GM21529 (cell line): ENCODE measurements around the gene PET100.

Source experiments
- ATAC-seq: cut with Tn5 transposase; IDR thresholded peaks from one replicate; pipeline ENCODE4 v1.9.1; 2021; ENCODE audit not compliant: unreplicated experiment

The PET100 gene

DNA sequence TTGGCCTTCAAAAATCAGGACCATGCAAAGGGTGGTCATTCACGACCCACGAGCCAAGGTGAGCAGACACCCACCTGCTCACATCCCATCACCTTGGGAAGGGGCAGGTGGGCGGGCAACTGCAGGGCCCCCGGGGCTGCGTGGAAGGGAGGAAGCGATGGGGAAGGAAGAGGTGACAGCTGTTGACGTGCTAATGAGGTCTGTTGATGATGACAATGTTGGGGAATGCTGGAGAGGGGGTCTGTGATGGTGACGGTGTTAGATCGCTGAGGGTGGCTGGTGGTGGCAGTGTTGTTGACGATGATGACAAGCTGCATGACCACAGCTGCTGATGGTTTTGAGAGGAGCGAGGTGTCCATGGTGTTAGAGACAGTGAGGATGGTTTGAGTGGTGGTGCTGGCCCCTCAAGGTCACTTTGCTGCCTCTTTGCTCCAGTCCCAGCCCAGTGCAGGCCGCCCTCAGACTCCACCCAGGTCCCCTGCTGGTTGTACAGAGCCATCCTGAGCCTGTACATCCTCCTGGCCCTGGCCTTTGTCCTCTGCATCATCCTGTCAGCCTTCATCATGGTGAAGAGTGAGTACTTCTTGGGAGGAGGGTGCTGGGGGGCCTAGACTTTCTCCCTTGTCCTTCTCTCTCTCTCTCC, 48.2 kb downstream of the PET100 start:
- no peak for ATAC-seq

DNA sequence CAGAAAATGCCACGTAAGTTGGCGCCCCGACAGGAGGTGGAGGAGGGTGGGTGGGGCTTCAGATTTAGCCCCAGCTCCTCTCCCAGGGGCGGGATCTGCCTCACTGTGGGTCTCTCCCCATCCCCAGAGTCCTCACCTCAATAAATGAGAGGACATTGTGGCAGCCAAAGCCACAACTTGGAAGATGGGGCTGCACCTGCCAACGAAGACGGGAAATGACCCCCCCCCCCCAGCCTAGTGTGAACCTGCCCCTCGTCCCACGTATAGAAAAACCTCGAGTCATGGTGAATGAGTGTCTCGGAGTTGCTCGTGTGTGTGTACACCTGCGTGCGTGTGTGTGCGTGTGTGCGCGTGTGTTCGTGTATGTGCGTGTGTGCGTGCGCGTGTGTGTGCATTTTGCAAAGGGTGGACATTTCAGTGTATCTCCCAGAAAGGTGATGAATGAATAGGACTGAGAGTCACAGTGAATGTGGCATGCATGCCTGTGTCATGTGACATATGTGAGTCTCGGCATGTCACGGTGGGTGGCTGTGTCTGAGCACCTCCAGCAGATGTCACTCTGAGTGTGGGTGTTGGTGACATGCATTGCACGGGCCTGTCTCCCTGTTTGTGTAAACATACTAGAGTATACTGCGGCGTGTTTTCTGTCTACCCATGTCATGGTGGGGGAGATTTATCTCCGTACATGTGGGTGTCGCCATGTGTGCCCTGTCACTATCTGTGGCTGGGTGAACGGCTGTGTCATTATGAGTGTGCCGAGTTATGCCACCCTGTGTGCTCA, 49.6 kb downstream of the PET100 start:
- no peak for ATAC-seq

DNA sequence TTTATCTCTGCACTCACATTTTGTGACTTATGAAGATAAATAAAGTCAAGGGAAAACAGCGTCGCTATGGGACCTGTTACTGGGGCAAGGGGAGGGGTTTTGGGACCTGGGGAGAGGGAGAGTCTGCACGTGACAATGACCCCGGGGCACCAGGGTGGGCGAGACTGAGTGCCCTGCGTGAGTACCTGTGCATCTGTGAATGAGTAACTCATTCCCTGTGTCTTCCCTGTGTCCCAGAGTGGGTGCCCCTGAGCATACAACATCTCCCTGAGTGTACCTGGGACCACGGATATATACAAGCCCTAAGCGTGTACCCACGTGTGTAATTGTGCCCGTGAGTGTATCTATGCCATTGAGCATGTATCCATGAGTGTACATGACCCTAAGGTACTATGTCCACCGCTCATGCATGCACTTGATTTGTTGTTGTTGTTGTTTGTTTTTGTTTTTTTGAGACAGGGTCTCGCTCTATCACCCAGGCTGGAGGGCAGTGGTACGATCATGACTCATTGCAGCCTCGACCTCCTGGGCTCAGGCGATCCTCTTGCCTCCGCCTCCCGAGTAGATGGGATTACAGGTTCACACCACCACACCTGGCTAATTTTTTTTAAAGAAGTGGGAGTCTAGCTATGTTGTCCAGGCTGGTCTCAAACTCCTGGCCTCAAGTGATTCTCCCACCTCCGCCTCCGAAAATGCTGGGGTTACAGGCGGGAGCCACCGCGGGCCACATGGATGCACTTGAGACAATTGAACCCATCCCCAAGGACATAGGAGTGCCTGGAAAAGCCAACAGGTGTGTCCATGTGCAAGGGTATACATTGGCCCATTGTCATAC, 50.4 kb downstream of the PET100 start:
- no peak for ATAC-seq

DNA sequence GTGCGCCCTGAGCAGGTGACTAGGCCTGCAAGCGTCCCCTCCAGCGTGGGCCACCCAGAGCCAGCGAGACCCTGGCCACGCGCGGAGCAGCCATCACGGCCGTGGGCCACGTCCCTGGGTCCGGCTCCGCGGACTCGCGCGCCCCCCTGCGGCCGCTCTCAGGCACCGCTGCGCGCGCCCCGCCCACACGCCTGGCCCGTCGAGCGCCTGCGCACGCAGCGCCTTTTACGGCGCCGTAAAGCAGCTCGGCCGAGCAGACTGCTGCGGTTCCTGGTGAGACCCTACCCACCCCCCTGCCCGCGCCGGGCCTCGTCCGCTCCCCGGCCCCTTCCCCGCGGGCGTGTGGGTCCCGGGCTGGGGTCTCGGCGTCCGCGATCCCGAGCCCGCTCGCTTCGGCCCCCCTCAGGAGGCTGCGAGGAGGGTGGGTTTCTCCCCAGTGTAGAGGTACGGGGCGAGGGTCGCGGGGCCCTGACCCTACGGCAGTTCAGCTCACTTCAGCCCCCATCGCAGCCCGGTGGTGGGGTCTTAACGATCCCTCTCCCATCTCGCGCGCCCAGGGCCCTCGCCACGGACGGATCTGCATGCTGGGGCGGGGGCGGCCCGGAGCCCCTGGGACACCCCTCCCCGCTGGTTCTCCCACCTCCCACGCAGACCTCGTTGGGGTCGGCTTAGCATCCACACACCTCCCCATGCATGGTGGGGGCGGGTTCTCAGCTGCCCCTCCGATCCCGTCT, 51.2 kb downstream of the PET100 start, which contains the start of gene TRAPPC5:
Gene TRAPPC5 (plus strand): TSS at position 228 of the 734 bp plus-strand sequence. CDS start 1,421 bp downstream, outside the sequence.
- ATAC-seq = no peak
